GM23248 (cell line): ENCODE results near the gene C13orf42.

Experiments used
- EZH2 ChIP-seq: fragments of 200-600 bp; sonication (generic); IDR thresholded peaks from 2 replicates; pipeline ENCODE4 v1.6.1; 2018; ENCODE audit warnings: antibody characterized with exemption, mild to moderate bottlenecking; ENCODE audit not compliant: insufficient read depth, poor library complexity, severe bottlenecking
- EZH2phosphoT487 ChIP-seq: fragments of 200-600 bp; sonication (generic); IDR thresholded peaks from 2 replicates; pipeline ENCODE4 v1.6.1; 2018; ENCODE audit warnings: antibody characterized with exemption, moderate library complexity, mild to moderate bottlenecking, low read depth; ENCODE audit not compliant: insufficient read depth

DNA sequence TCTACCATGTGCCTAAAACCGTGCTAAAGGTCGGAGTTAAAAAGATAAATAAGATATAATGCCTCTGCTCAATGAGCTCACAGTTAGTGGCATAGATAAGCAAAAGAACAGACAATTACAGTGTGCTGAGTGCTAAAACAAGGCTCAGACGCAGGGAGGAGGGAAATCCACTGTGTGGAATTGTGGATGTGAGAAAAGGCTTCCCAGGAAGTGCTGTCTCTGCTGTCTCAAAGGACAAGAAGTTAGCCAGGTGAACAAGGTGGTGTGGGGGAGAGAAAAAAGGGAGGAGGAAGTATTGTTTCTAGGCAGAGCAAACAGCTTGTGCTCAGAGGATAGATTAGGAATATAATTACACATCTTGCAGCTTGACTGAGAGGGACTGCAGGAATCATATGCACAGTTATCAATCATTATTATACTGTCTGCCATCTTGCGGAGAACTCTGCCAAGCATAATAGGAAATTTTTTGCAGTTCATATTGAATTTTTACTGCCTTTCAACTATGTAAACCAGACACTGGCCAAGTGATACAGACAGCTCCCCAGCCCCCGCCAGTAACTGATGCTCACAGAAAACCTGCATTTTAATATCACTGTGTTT is 9.3 kb downstream of the C13orf42 start:
- no peak for TF ChIP-seq EZH2
- no peak for TF ChIP-seq EZH2phosphoT487
